ENCODE measurements around the gene STK24.

Gene STK24

DNA sequence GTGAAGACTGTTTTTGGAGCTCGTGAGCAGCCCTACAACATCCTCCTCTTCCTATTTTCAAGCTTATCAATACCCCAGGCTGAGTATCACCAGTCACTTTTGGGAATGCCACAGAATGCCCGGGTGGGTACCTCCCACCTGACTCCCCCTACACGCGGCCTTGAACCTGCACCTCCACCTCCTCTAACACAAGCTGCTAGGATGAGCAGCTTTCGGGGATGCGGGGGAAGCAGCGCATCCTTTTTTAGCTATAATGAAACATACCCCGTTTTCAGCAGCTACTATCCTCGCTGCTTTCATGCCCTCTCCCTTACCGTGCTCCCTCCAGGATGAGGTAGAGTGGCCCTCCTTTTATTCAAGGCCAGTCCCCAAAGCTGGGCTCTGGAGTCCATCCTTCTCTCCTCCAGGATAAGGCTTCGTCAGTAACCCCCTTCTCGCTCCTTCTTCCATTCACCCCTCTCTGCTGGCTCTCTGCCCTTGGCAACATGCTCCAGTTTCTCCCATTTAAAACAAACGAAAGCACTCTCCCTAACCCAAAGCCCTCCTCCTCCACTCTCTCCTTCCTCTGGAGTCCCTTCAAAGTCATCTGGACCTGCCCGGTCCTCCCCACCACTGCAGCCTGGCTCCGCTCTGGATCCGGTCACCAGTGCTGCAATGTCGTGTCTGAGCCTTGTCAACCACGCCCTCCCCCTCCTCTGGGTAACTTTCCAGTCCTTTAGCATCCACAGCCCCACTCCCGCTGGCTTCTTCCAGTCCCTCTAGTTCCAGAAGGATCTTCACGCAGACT is 55.3 kb downstream of the STK24 start:
- H3K4me3 ChIP-seq (ENCODE audit: insufficient read depth, low read length, poor library complexity, severe bottlenecking), result no peak overlapping the region
- no peaks in the 10 kb centered on the region for H3K27me3 ChIP-seq (ENCODE audit: low read length)
- H3K36me3 ChIP-seq (ENCODE audit: low read length), result no peaks in the 10 kb centered on the region
- H3K9ac ChIP-seq (ENCODE audit: low read length), result no peak overlapping the region
- H3K27ac ChIP-seq (ENCODE audit: low read depth, low read length), result no peak overlapping the region
- H2AFZ ChIP-seq (ENCODE audit: low read depth, low read length, severe bottlenecking), result no peak overlapping the region
- no peaks in the 10 kb centered on the region for H3F3A ChIP-seq (ENCODE audit: insufficient read depth)
- H3K9me3 ChIP-seq (ENCODE audit: insufficient read depth, low read length), result no peaks in the 10 kb centered on the region
- no peak overlapping the region for H3K4me2 ChIP-seq (ENCODE audit: low read depth, low read length, poor library complexity, severe bottlenecking)
- TF ChIP-seq EZH2phosphoT487 (conservative IDR thresholded peaks at IDR 0.05; ENCODE audit: low read length), result no peak
- TF ChIP-seq, protein P1, sequence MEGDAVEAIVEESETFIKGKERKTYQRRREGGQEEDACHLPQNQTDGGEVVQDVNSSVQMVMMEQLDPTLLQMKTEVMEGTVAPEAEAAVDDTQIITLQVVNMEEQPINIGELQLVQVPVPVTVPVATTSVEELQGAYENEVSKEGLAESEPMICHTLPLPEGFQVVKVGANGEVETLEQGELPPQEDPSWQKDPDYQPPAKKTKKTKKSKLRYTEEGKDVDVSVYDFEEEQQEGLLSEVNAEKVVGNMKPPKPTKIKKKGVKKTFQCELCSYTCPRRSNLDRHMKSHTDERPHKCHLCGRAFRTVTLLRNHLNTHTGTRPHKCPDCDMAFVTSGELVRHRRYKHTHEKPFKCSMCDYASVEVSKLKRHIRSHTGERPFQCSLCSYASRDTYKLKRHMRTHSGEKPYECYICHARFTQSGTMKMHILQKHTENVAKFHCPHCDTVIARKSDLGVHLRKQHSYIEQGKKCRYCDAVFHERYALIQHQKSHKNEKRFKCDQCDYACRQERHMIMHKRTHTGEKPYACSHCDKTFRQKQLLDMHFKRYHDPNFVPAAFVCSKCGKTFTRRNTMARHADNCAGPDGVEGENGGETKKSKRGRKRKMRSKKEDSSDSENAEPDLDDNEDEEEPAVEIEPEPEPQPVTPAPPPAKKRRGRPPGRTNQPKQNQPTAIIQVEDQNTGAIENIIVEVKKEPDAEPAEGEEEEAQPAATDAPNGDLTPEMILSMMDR (IDR thresholded peaks at IDR 0.05; ENCODE audit: insufficient read depth, low read length, poor library complexity, severe bottlenecking), result no peak
- peaks cover 26% of the 10 kb centered on the region for H3K79me2 ChIP-seq (ENCODE audit: insufficient read depth, low read length)
- H3K9me2 ChIP-seq (replicated peaks; ENCODE audit: insufficient read depth, low read length), result no peaks in the 10 kb centered on the region
- no peaks in the 10 kb centered on the region; the same call in 1 of the 2 replicates for H4K20me1 ChIP-seq (ENCODE audit: low read depth, low read length)

DNA sequence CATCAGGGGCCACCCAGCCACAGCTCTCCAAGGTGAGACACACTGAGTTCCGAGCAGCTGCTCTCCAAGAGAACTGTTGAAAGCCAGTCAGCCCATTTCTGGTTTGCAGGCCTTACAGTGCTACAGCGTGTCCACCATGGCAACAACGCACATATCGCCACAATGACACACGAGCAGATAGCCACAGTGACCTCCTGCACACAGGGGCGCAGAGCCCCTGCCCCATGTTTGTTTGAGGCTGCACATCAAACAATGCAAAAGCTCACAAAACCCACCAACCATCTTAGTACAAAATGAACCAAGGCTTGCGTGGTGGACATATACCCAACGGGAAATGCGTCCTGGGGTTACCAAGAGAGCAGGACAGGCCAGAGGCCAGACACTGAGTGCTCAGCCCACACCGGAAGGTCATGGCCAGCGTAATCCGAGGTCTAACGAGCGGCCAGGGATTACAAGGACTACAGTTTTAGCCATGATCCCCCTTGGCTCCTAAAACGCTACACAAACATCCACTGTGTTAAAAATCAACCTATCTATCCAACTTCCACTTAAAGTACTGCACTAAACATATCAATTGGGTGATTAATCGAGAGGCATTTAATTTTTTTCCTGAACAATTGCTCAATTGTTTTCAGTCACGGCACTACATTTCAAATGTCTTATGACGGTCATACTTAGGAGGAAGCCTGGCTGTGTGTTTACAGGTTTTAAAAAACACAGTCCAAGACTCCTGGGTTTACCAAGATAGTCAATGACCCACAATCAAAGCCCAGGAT is 56.0 kb downstream of the STK24 start:
- Histone ChIP-seq H3F3A (ENCODE audit: insufficient read depth) (no peaks in the 10 kb centered on the region), H3K79me2 (ENCODE audit: insufficient read depth, low read length) (peaks cover 21% of the 10 kb centered on the region), H4K20me1 (ENCODE audit: low read depth, low read length) (no peaks in the 10 kb centered on the region; the same call in 1 of the 2 replicates), H3K36me3 (ENCODE audit: low read length) (no peaks in the 10 kb centered on the region), H3K4me2 (ENCODE audit: low read depth, low read length, poor library complexity, severe bottlenecking) (no peak overlapping the region), H3K9me3 (ENCODE audit: insufficient read depth, low read length) (no peaks in the 10 kb centered on the region), H3K27ac (ENCODE audit: low read depth, low read length) (no peak overlapping the region), H3K9ac (ENCODE audit: low read length) (no peak overlapping the region), H2AFZ (ENCODE audit: low read depth, low read length, severe bottlenecking) (no peak overlapping the region), H3K9me2 (replicated peaks; ENCODE audit: insufficient read depth, low read length) (no peaks in the 10 kb centered on the region), H3K4me3 (ENCODE audit: insufficient read depth, low read length, poor library complexity, severe bottlenecking) (no peak overlapping the region), H3K27me3 (ENCODE audit: low read length) (no peaks in the 10 kb centered on the region)
- TF ChIP-seq, protein P1 (IDR thresholded peaks at IDR 0.05; ENCODE audit: insufficient read depth, low read length, poor library complexity, severe bottlenecking), result no peak
- no peak for TF ChIP-seq EZH2phosphoT487 (conservative IDR thresholded peaks at IDR 0.05; ENCODE audit: low read length)

DNA sequence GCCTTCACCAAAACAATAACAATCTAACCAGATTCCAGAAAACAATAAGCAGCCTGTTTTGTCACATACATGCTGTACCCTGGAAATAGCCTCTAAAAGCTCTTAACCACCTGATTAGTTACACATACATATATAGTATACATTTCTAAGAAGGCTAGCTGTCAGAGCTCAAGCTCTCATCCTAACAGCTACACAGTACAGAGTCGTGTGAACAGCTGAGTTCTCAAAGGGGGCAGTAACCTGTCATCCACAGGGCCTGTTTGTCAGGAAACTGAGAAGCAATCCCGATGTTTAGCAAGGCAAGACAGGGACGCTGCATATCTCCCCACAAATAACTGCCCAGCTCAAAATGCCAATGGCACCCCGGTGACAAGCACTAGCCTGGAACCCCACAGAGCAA is 56.9 kb downstream of the STK24 start:
- Histone ChIP-seq H3K9ac (ENCODE audit: low read length) (no peak overlapping the region), H3K36me3 (ENCODE audit: low read length) (no peaks in the 10 kb centered on the region), H3K4me2 (ENCODE audit: low read depth, low read length, poor library complexity, severe bottlenecking) (no peak overlapping the region), H3K27me3 (ENCODE audit: low read length) (no peaks in the 10 kb centered on the region), H4K20me1 (ENCODE audit: low read depth, low read length) (no peaks in the 10 kb centered on the region; the same call in 1 of the 2 replicates), H3F3A (ENCODE audit: insufficient read depth) (no peaks in the 10 kb centered on the region), H3K79me2 (ENCODE audit: insufficient read depth, low read length) (peaks cover 18% of the 10 kb centered on the region), H3K27ac (ENCODE audit: low read depth, low read length) (no peak overlapping the region), H3K4me3 (ENCODE audit: insufficient read depth, low read length, poor library complexity, severe bottlenecking) (no peak overlapping the region), H2AFZ (ENCODE audit: low read depth, low read length, severe bottlenecking) (no peak overlapping the region), H3K9me2 (replicated peaks; ENCODE audit: insufficient read depth, low read length) (no peaks in the 10 kb centered on the region), H3K9me3 (ENCODE audit: insufficient read depth, low read length) (no peaks in the 10 kb centered on the region)
- no peak for TF ChIP-seq EZH2phosphoT487 (conservative IDR thresholded peaks at IDR 0.05; ENCODE audit: low read length)

Data from SU-DHL-6 (cell line).